OCI-LY7 (cell line): ENCODE measurements around the gene CEND1. TPM values are rescaled to one million over a fixed set of nuclear protein-coding genes. Genes with fewer than 3 reads are reported as not detected.

Experiments used
- BruUV-seq: library from RNA; stranded (reverse); fragments of 400-500 nt; replicated peaks from 2 replicates; lab custom pipeline; 2021; lab: Mats Ljungman, UMichigan
- CTCF ChIA-PET: fragments of 300-600 bp; sonication (Branson Sonifier 250); formaldehyde crosslinking; loops from one replicate; lab custom pipeline; 2022; ENCODE audit warnings: antibody characterized with exemption; ENCODE audit not compliant: unreplicated experiment; lab: Charles Lee
- POLR2A ChIA-PET: fragments of 300-600 bp; sonication (Branson Sonifier 250); formaldehyde crosslinking; loops from one replicate; lab custom pipeline; 2022; ENCODE audit warnings: antibody characterized with exemption; lab: Charles Lee
- DNase-seq: peaks from one replicate; pipeline ENCODE4 v3.0.0-alpha.2; 2015; ENCODE audit warnings: low spot score
- H2AFZ ChIP-seq: fragments of 200-600 bp; sonication (generic), shearing (Covaris generic); 2 replicates; pipeline ENCODE4 v1.6.1; 2014; ENCODE audit warnings: mild to moderate bottlenecking, antibody characterized with exemption, low read length, moderate library complexity
- H3K27ac ChIP-seq: fragments of 200-600 bp; sonication (generic); 2 replicates; pipeline ENCODE4 v1.5.1; 2014; ENCODE audit warnings: mixed run types, low read depth, mild to moderate bottlenecking, moderate library complexity, low read length, inconsistent platforms; ENCODE audit not compliant: poor library complexity, severe bottlenecking
- H3K36me3 ChIP-seq: fragments of 200-600 bp; sonication (generic); 2 replicates; pipeline ENCODE4 v1.6.1; 2014; ENCODE audit warnings: mild to moderate bottlenecking, antibody characterized with exemption, low read length, moderate library complexity, mixed read lengths; ENCODE audit not compliant: insufficient read depth
- H3K4me1 ChIP-seq: fragments of 200-600 bp; sonication (generic); 2 replicates; pipeline ENCODE4 v1.5.1; 2014; ENCODE audit warnings: mild to moderate bottlenecking, low read length; ENCODE audit not compliant: insufficient read depth, poor library complexity, severe bottlenecking
- H3K4me2 ChIP-seq: fragments of 200-600 bp; sonication (generic); 2 replicates; pipeline ENCODE4 v1.6.1; 2014; ENCODE audit warnings: mild to moderate bottlenecking, low read length
- H3K4me3 ChIP-seq: fragments of 200-600 bp; sonication (generic); 2 replicates; pipeline ENCODE4 v1.5.1; 2014; ENCODE audit warnings: mild to moderate bottlenecking, low read depth, low read length; ENCODE audit not compliant: poor library complexity, severe bottlenecking
- H3K79me2 ChIP-seq: fragments of 200-600 bp; sonication (generic); 2 replicates; pipeline ENCODE4 v1.6.1; 2016; ENCODE audit warnings: low read depth, mild to moderate bottlenecking, low read length, moderate library complexity, mixed read lengths; ENCODE audit not compliant: insufficient read depth
- H3K9me2 ChIP-seq: fragments of 200-600 bp; sonication (generic); 2 replicates; pipeline ENCODE4 v1.6.1; 2016; ENCODE audit warnings: mild to moderate bottlenecking, low read length, mixed read lengths; ENCODE audit not compliant: insufficient read depth
- H3K9me3 ChIP-seq: fragments of 200-600 bp; sonication (generic); 2 replicates; pipeline ENCODE4 v1.6.1; 2014; ENCODE audit warnings: mild to moderate bottlenecking, mixed run types, low read length, mixed read lengths
- H4K20me1 ChIP-seq: fragments of 200-600 bp; sonication (generic); 2 replicates; pipeline ENCODE4 v1.6.1; 2014; ENCODE audit warnings: mild to moderate bottlenecking, antibody characterized with exemption, low read length, moderate library complexity, mixed read lengths; ENCODE audit not compliant: insufficient read depth
- CTCF ChIP-seq: fragments of 200-600 bp; sonication (generic); conservative IDR thresholded peaks from 2 replicates; pipeline ENCODE4 v1.5.1; 2014; ENCODE audit warnings: mild to moderate bottlenecking, antibody characterized with exemption, low read length, moderate library complexity, mixed read lengths
- EZH2phosphoT487 ChIP-seq: fragments of 200-600 bp; sonication (generic); IDR thresholded peaks from 2 replicates; pipeline ENCODE4 v1.6.1; 2018; ENCODE audit warnings: low read depth, borderline replicate concordance, mild to moderate bottlenecking, mixed run types, antibody characterized with exemption, low read length, moderate library complexity, mixed read lengths
- intact Hi-C: fragments of 100-400 bp; cut with micrococcal nuclease; formaldehyde crosslinking; loops from one replicate; pipeline ENCODE4 v1.10.0; 2022; ENCODE audit not compliant: unreplicated experiment
- total RNA-seq, 2 experiments: library from RNA; depleted of rRNA in 1 of 2; stranded (reverse); fragments of >200 nt in 1 of 2; shearing (Covaris generic) in 1 of 2; gene quantifications; 2 replicates each; pipeline ENCODE4 v1.2.3, GENCODE V29; 2014 to 2022

Gene CEND1
- total RNA-seq, 2 experiments from 2014 or later: 17.5 to 32.5 TPM

GRCh38 chr11:788009-788640 lies 1.8 kb downstream of the CEND1 start:
- Histone ChIP-seq H2AFZ (no peak overlapping the region), H3K9me2 (no peaks in the 10 kb centered on the region), H3K27ac (peak overlapping the region; percentile 56), H3K4me1 (peaks cover 27% of the 10 kb centered on the region), H3K36me3 (peaks cover 21% of the 10 kb centered on the region; the same call in 1 of the 2 replicates), H3K4me3 (peak overlapping the region; percentile 81), H3K4me2 (peak overlapping the region; percentile 69), H3K79me2 (peaks cover 13% of the 10 kb centered on the region), H4K20me1 (no peaks in the 10 kb centered on the region), H3K9me3 (no peaks in the 10 kb centered on the region)
- peak; percentile 45 for DNase-seq
- BruUV-seq: no TSS peak
- peak; percentile 55 for TF ChIP-seq CTCF
- TF ChIP-seq EZH2phosphoT487: no peak
- ChIA-PET CTCF (no interaction called here), POLR2A (no interaction called here)
- intact Hi-C loops: no loop called here

- H3K9me3 ChIP-seq: no peaks in the 10 kb centered on the region
- ChIA-PET CTCF (interaction anchor here (0.5 kb wide), 1 partner anchor 206 kb away, joined by 3 read pairs; no protein-coding TSS in a partner anchor), POLR2A (interaction anchor here (0.6 kb wide), 1 partner anchor 30 kb away, joined by 3 read pairs; no protein-coding TSS in a partner anchor)
- peaks cover 27% of the 10 kb centered on the region for H3K4me1 ChIP-seq
- TF ChIP-seq CTCF (no peak), EZH2phosphoT487 (no peak)
- H2AFZ ChIP-seq: no peak overlapping the region
- BruUV-seq: TSS peak; percentile 35
- peak overlapping the region; percentile 69; the same call in 1 of the 2 replicates for H3K4me2 ChIP-seq
- H3K27ac ChIP-seq: peak overlapping the region; percentile 6
- H3K36me3 ChIP-seq: peaks cover 18% of the 10 kb centered on the region; the same call in 1 of the 2 replicates
- no peaks in the 10 kb centered on the region for H3K9me2 ChIP-seq
- H4K20me1 ChIP-seq: no peaks in the 10 kb centered on the region
- peaks cover 13% of the 10 kb centered on the region for H3K79me2 ChIP-seq
- intact Hi-C loops: no loop called here
- H3K4me3 ChIP-seq: no peak overlapping the region
- DNase-seq: no peak
Observed at GRCh38 chr11:787084-787675, 2.7 kb downstream of the CEND1 start.
